Adipocyte (in vitro differentiated cells): ENCODE data around the gene CAPN12.
A peak's percentile ranks its signal among the peaks of the same experiment; 100 is the strongest.

Experiments
- DNase-seq: peaks from one replicate; pipeline ENCODE4 v3.0.0-alpha.2; 2015; ENCODE audit warnings: low read depth
- H3K27me3 ChIP-seq: replicated peaks from 2 replicates; pipeline ENCODE4 v1.7.0; 2013; ENCODE audit warnings: mild to moderate bottlenecking, low read length, moderate library complexity; ENCODE audit not compliant: control insufficient read depth, insufficient read depth
- H3K36me3 ChIP-seq: 2 replicates; pipeline ENCODE4 v1.7.0; 2013; ENCODE audit warnings: low read length, mild to moderate bottlenecking, moderate library complexity; ENCODE audit not compliant: control insufficient read depth, insufficient read depth, severe bottlenecking
- H3K4me1 ChIP-seq: 2 replicates; pipeline ENCODE4 v1.7.0; 2013; ENCODE audit warnings: mild to moderate bottlenecking, low read length, moderate library complexity; ENCODE audit not compliant: control insufficient read depth, insufficient read depth
- H3K4me3 ChIP-seq: 2 replicates; pipeline ENCODE4 v1.7.0; 2013; ENCODE audit warnings: mild to moderate bottlenecking, low read length, moderate library complexity
- H3K9ac ChIP-seq: 2 replicates; pipeline ENCODE4 v1.7.0; 2013; ENCODE audit warnings: mild to moderate bottlenecking, low read length, moderate library complexity
- H3K9me3 ChIP-seq: 2 replicates; pipeline ENCODE4 v1.7.0; 2013; ENCODE audit warnings: mild to moderate bottlenecking, low read length, moderate library complexity; ENCODE audit not compliant: control insufficient read depth

Gene CAPN12

DNA sequence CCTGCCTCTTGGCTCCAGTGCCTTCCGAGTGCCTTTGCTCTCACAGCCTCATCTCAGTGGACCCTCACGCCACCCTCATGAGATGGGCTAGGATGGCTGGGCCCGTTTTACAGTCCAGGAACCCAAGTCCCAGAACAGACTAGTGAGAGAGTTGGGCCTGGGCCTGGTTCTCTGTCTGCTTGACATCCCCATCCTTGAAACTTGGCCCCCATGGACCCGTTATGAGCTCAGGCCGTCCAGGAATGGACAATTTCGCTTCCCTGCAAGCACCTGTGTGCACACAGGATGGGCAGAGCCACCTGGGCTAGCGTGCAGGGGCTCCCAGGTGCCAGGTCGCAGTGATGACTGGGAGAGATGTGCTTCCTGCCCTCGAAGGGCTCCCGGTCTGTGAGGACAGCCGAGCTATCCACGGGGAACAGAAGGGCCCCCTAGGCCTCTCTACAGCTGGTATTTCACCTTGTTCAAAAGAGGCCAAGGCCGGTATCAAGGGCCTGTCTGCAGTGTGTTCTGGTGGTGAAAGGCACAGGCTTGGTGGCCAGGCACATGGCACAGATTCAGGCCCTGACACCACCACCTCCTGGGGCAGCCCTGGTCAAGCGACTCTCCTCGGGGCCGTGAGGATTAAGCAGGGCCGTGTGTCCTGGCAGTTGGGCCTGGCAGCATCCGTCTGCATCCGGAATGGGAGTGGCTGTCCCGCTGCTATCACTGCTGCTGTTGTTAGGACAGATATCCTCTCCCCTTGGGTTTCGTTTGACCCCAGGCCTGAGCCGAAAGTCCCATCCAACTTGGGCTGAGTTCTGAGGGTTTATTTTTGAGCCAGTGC lies 38.9 kb downstream of the CAPN12 start:
- no peaks in the 10 kb centered on the region for H3K9me3 ChIP-seq
- H3K36me3 ChIP-seq: peaks cover 97% of the 10 kb centered on the region
- no peak overlapping the region for H3K9ac ChIP-seq
- no peaks in the 10 kb centered on the region for H3K27me3 ChIP-seq
- no peak overlapping the region for H3K4me3 ChIP-seq
- DNase-seq: no peak
- H3K4me1 ChIP-seq: peaks cover 22% of the 10 kb centered on the region

DNA sequence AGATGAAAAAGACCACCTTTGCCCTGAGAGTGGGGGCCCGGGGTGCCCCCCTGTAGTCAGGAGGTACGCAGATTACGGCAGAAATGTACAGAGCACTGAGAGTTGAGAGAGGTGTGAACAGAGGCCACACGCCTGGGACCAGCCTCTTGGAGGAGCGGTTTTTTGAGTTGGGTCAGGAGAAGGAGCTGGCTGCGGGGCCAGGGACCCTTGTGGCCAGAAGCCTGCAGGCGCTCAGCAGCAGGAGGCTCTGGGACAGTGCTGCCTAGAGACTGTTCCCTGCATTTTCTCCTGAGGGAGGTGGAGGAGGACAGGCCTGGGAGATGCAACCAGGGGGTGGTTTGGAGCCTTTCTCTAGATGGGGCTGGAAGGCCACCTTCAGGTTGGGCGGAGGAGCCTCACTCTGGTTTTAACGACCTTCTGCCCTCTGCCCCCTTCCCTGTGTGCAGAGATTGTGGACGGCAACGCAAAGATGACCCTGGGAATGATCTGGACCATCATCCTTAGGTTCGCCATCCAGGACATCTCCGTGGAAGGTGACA lies 39.7 kb downstream of the CAPN12 start:
- H3K9me3 ChIP-seq: no peaks in the 10 kb centered on the region
- peaks cover 92% of the 10 kb centered on the region for H3K36me3 ChIP-seq
- H3K9ac ChIP-seq: no peak overlapping the region
- H3K4me3 ChIP-seq: no peak overlapping the region
- H3K4me1 ChIP-seq: peaks cover 22% of the 10 kb centered on the region
- H3K27me3 ChIP-seq: no peaks in the 10 kb centered on the region
- DNase-seq: no peak

DNA sequence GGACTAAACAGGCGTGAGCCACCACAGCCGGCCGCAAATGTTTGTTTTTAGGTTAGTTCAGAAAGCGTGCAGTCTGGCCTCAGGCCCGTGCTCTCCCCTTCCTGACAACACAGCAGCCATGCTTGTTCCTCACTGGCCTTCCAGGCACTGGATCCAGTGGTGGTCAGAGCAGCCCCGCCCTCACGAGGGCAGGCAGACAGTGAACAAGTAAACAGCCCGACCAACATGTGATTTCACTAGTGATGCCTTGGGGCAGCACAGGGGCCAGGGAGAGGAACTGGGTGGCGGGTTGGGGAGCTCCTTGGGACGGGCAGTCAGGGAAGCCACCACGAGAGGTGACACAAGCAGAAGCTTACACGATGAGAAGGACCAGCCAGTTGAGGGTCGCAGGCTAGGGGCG lies 40.8 kb downstream of the CAPN12 start:
- H3K36me3 ChIP-seq: peaks cover 82% of the 10 kb centered on the region
- peaks cover 22% of the 10 kb centered on the region for H3K4me1 ChIP-seq
- no peak overlapping the region for H3K9ac ChIP-seq
- H3K9me3 ChIP-seq: no peaks in the 10 kb centered on the region
- no peak for DNase-seq
- no peak overlapping the region for H3K4me3 ChIP-seq
- no peaks in the 10 kb centered on the region for H3K27me3 ChIP-seq

DNA sequence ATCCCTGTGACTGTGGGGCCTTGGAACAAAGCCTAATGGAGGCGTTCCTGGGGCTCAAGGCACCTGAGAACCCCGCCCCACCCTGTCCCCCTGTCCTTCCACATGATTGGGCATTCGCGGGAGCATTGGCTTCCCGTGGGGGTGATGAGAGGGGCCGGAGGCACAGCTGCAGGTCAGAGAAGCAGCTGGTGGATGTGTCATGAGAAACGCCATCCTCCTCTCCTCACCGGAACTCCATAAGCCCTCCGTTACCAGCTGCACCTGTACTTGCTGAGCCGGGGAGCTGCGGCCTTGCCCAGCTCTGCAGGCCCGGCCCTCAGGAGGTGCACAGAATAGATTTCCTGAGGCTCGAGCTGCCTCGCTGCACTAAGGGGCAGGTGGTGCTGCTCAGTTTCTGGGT lies 42.0 kb downstream of the CAPN12 start:
- H3K4me3 ChIP-seq: no peak overlapping the region
- no peaks in the 10 kb centered on the region for H3K9me3 ChIP-seq
- no peak for DNase-seq
- peaks cover 18% of the 10 kb centered on the region for H3K4me1 ChIP-seq
- no peaks in the 10 kb centered on the region for H3K27me3 ChIP-seq
- H3K36me3 ChIP-seq: peaks cover 69% of the 10 kb centered on the region
- H3K9ac ChIP-seq: no peak overlapping the region

DNA sequence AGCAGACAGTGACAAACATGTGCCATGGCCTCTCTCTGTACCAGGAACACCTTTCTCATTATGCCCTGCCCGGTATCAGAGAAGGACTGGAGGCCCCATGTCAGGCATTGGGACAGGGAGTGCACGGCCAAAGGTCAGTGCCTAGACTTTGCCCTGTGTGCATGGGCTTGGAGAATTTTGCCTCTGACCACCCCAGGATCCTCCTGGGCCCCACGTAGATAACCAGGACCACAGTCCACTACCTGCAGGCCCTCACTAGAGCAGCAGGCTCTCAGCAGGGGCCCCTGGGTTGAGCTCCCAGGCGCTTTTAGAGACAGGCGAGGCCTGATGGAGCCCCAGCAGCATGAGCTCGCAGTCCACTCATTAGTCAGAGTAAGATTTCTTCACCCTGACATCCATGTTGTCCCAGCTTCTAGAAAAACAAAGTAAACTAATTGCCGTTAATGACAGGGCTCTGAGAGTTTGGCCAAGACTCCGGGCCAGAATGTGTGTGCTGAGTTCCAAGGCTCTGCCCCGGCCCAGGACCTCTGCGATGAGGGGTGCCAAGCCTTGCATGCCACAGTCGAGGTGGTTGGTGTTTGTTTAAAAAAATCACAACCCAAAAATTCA lies 42.7 kb downstream of the CAPN12 start:
- peak overlapping the region; percentile 27 for H3K9ac ChIP-seq

DNA sequence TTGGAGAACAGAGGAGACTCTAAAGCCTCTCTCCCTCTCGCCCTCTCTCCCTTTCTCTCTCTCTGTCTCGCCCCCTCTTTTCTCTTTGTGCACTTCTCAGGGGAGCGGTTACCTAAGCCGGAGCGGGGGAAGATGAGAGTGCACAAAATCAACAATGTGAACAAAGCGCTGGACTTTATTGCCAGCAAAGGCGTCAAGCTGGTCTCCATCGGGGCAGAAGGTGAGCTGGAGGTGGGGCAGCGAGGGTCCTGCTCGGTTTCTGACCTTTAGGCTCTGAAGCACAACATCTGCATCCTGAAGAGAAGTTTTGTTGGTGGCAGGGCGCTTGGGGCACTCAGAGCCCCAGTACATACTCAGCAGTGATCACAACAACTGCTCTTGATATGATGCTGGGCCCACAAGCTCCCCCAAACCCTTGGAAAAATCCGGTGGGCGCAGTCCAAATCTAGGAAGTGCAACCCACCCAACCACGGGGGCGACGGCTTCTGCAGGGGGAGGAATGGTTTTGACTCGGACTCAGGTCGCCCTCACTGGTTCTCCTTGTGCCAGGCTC lies 43.3 kb downstream of the CAPN12 start:
- no peaks in the 10 kb centered on the region for H3K27me3 ChIP-seq
- peaks cover 16% of the 10 kb centered on the region for H3K4me1 ChIP-seq
- H3K36me3 ChIP-seq: peaks cover 65% of the 10 kb centered on the region
- H3K4me3 ChIP-seq: no peak overlapping the region
- peak overlapping the region; percentile 27 for H3K9ac ChIP-seq
- no peaks in the 10 kb centered on the region for H3K9me3 ChIP-seq
- no peak for DNase-seq

More for the DNA sequence above, 42.7 kb downstream of the CAPN12 start:
- H3K4me3 ChIP-seq: no peak overlapping the region
- DNase-seq: peak; percentile 42
- no peaks in the 10 kb centered on the region for H3K27me3 ChIP-seq
- H3K4me1 ChIP-seq: peaks cover 16% of the 10 kb centered on the region
- no peaks in the 10 kb centered on the region for H3K9me3 ChIP-seq
- H3K36me3 ChIP-seq: peaks cover 68% of the 10 kb centered on the region

DNA sequence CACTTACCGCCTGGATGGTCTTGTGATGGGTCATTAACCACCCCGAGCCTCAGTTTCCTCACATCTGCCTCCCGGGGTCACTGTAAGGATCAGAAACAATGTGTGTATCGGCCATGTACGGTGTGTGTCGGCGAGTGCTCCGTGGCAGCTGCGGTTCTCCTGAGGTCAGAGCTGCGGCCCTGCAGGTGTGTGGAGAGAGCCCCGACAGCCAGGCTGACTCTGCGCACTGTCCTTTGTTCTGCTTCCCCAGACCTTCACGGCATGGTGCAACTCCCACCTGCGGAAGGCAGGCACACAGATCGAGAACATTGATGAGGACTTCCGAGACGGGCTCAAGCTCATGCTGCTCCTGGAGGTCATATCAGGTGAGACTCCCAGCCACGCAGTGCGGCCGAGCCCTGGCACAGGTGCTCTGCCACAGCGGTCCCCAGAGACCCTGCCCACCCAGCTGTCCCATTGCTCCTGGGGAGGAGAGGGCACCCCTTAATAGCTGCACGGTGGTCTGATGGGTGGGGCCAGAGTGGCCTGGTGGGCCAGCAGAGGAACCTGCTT lies 43.8 kb downstream of the CAPN12 start:
- no peak overlapping the region for H3K4me3 ChIP-seq
- H3K36me3 ChIP-seq: peaks cover 63% of the 10 kb centered on the region
- no peaks in the 10 kb centered on the region for H3K27me3 ChIP-seq
- H3K4me1 ChIP-seq: peaks cover 16% of the 10 kb centered on the region
- DNase-seq: no peak
- no peaks in the 10 kb centered on the region for H3K9me3 ChIP-seq
- H3K9ac ChIP-seq: no peak overlapping the region

DNA sequence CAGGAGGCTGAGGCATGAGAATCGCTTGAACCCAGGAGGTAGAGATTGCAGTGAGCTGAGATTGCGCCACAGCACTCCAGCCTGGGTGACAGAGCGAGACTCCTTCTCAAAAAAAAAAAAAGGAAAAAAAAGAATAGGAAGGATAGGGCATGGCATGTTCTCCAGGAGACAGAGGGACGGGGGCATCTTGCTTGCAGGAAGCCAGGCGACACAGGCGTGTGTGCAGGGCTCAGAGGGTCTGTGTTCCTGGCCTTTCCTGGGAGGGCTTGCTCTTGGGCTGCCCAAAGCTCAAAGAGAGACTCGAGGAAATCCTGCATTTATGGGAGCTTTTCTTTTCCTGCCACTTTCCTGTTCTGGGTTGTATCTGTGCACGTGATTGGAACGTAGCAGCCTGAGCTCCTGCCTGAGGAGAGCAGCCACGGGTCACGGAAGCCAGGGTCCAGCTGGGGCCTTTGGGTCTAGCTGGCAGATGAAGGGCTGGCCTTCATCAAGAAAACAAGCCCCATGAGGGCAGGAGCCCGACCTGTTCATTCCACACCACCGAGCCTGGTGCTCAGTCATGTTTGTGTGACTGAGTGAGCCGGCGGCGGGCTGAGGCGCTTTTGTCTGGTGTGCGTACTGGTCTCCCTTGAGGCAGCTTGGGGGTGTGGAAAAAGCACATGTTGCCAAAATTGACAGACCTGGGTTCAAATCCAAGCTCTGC lies 44.5 kb downstream of the CAPN12 start:
- H3K9me3 ChIP-seq: no peaks in the 10 kb centered on the region
- H3K4me3 ChIP-seq: no peak overlapping the region
- H3K27me3 ChIP-seq: no peaks in the 10 kb centered on the region
- DNase-seq: no peak
- H3K4me1 ChIP-seq: peaks cover 16% of the 10 kb centered on the region
- no peak overlapping the region for H3K9ac ChIP-seq
- peaks cover 56% of the 10 kb centered on the region for H3K36me3 ChIP-seq

DNA sequence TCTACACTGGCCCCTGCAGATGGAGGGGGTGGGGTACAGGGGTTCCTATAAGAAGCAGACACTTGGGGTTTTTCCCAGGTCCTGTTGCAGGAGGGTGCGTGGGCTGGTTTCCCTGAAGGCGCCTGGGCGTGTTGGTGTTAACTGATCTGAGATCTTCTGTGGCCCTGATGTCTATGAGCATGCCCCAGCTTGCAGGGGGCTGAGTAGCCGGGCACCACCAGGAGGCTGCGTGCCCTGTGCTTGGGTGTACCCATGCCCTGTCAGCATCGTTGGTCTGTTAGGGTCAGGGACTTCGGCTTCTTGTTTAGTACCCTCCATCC lies 45.3 kb downstream of the CAPN12 start:
- DNase-seq: no peak
- no peak overlapping the region for H3K9ac ChIP-seq
- no peaks in the 10 kb centered on the region for H3K27me3 ChIP-seq
- no peaks in the 10 kb centered on the region for H3K9me3 ChIP-seq
- no peak overlapping the region for H3K4me3 ChIP-seq
- H3K36me3 ChIP-seq: peaks cover 52% of the 10 kb centered on the region
- peaks cover 16% of the 10 kb centered on the region for H3K4me1 ChIP-seq

DNA sequence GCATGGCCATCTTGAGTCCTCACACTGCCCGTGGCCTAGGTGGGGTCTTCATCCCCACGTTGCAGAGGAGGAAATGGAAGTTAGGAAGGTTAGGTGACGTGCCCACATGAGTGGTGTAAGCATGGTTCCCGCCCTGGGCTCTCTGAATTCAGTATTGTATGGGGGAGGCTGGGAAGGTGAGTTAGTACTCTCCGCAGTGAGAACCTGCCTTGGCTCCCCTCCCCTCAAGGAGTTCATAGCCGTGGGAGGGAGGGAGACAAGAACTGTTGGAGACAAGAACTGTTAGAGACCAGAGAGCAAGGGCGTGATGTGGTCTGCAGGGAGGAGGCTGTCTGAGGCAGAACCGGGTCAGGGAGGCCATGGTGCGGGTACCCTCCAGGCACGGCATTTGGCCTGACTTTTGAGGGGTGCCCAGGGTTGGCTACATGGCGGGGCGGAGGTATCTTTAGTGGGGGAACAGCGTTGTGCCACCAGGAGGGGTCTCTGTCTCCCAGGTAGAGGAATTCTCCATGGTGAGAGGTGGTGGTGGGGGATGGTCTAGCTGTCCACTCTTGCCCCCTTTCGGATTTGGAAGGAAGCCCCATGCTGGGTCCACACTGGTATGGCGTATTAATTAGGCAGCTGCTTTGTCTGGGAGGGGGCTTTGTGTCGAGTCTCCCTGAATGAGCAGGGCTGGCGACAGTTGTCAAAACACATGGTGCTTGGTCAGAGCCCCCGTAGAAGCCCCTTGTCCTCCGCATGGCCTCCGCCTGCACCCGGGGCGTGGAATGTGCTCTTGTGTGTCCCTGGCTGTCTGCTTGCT lies 45.8 kb downstream of the CAPN12 start:
- Histone ChIP-seq H3K4me1 (peaks cover 21% of the 10 kb centered on the region), H3K36me3 (peaks cover 47% of the 10 kb centered on the region), H3K9me3 (no peaks in the 10 kb centered on the region), H3K4me3 (no peak overlapping the region), H3K9ac (no peak overlapping the region), H3K27me3 (no peaks in the 10 kb centered on the region)
- no peak for DNase-seq
